ENCODE data around the gene CAPN7.

Gene CAPN7

DNA sequence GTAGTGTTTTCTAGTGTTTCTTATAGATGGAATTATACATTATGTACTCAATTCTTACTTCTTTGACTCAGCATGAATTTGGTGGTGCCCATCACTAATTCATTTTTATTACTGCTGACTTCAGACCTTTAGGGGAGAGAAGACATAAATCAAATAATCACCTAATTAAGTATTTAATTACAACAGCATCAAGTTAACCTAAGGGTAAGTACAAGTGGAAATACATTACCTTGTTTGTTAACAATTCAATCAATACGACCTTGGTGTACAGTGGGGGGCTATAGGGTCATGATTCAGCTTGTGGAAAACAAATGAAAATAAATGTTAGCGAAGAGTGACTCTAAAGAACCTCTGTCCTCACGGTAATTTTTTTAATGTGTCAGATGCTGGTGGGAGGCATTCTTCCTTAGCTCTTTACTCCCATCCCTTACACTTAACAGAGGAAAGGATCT lies 538 bp upstream of the CAPN7 start:
- Histone ChIP-seq H2BK5ac (ENCODE audit: low read depth, low read length, poor library complexity, severe bottlenecking) (no peak overlapping the region), H3K27ac (ENCODE audit: low read length, poor library complexity, severe bottlenecking) (peak overlapping the region; percentile 67), H3K9ac (ENCODE audit: low read length) (peak overlapping the region; percentile 91), H3K14ac (ENCODE audit: low read length in 2 of 2) (no peak overlapping the region), H2AK5ac (ENCODE audit: low read length, severe bottlenecking) (no peak overlapping the region), H3K4me1 (ENCODE audit: control insufficient read depth, insufficient read depth, low read depth, low read length) (peaks cover 4% of the 10 kb centered on the region), H2AFZ (ENCODE audit: low read depth, low read length) (no peak overlapping the region), H3K79me1 (replicated peaks; ENCODE audit: low read length, poor library complexity, severe bottlenecking) (no peaks in the 10 kb centered on the region), H2BK12ac (ENCODE audit: low read length in 2 of 2) (no peak overlapping the region), H3K36me3 (ENCODE audit: control insufficient read depth in 1 of 2, insufficient read depth in 2 of 2, low read depth in 1 of 2, low read length in 2 of 2) (peaks cover 0 to 17% of the 10 kb centered on the region in 2 experiments), H4K8ac (ENCODE audit: low read length) (peak overlapping the region; percentile 33), H4K91ac (ENCODE audit: low read length) (no peak overlapping the region), H3K4me2 (ENCODE audit: low read length, poor library complexity, severe bottlenecking) (peak overlapping the region; percentile 74), H3K4me3 (ENCODE audit: insufficient read depth in 1 of 2, low read depth in 1 of 2, low read length in 2 of 2) (peak overlapping the region; percentile 49 to 79), H2BK15ac (ENCODE audit: low read depth, poor library complexity, severe bottlenecking) (no peak overlapping the region), H3K23ac (ENCODE audit: low read length in 2 of 2) (no peak overlapping the region), H2BK120ac (ENCODE audit: low read depth, low read length) (no peak overlapping the region), H3K18ac (ENCODE audit: low read depth in 1 of 2, low read length in 2 of 2) (peak overlapping the region; percentile 13 to 33), H3K9me3 (ENCODE audit: control insufficient read depth, low read length) (no peaks in the 10 kb centered on the region), H3K27me3 (ENCODE audit: control insufficient read depth in 1 of 2, insufficient read depth in 1 of 2, low read length in 2 of 2) (no peaks in the 10 kb centered on the region), H3K4ac (ENCODE audit: low read depth in 1 of 2, low read length in 2 of 2) (peak overlapping the region in 1 of 2 experiments; percentile 32)
- WGBS, result 14% methylated on average over 1 of the region's 3 CpGs
- DNase-seq, result no peak

- no peaks in the 10 kb centered on the region for H3K27me3 ChIP-seq (ENCODE audit: control insufficient read depth in 1 of 2, insufficient read depth in 1 of 2, low read length in 2 of 2)
- no peak overlapping the region for H2BK15ac ChIP-seq (ENCODE audit: low read depth, poor library complexity, severe bottlenecking)
- H3K4me2 ChIP-seq (ENCODE audit: low read length, poor library complexity, severe bottlenecking), result peak overlapping the region; percentile 56
- H3K9ac ChIP-seq (ENCODE audit: low read length), result peak overlapping the region; percentile 90
- peak overlapping the region in 1 of 2 experiments; percentile 73 for H3K14ac ChIP-seq (ENCODE audit: low read length in 2 of 2)
- H2BK5ac ChIP-seq (ENCODE audit: low read depth, low read length, poor library complexity, severe bottlenecking), result no peak overlapping the region
- H2BK120ac ChIP-seq (ENCODE audit: low read depth, low read length), result peak overlapping the region; percentile 61
- H3K9me3 ChIP-seq (ENCODE audit: control insufficient read depth, low read length), result no peaks in the 10 kb centered on the region
- WGBS, result 12% methylated on average over 23 of the region's 30 CpGs
- H3K27ac ChIP-seq (ENCODE audit: low read length, poor library complexity, severe bottlenecking), result no peak overlapping the region
- peak overlapping the region; percentile 82 to 87 for H3K4me3 ChIP-seq (ENCODE audit: insufficient read depth in 1 of 2, low read depth in 1 of 2, low read length in 2 of 2)
- no peak overlapping the region for H2BK12ac ChIP-seq (ENCODE audit: low read length in 2 of 2)
- peaks cover 3% of the 10 kb centered on the region for H3K79me1 ChIP-seq (replicated peaks; ENCODE audit: low read length, poor library complexity, severe bottlenecking)
- no peak overlapping the region for H2AFZ ChIP-seq (ENCODE audit: low read depth, low read length)
- no peak overlapping the region for H3K23ac ChIP-seq (ENCODE audit: low read length in 2 of 2)
- peaks cover 0 to 26% of the 10 kb centered on the region in 2 experiments for H3K36me3 ChIP-seq (ENCODE audit: control insufficient read depth in 1 of 2, insufficient read depth in 2 of 2, low read depth in 1 of 2, low read length in 2 of 2)
- peak overlapping the region; percentile 94 to 99 for H3K18ac ChIP-seq (ENCODE audit: low read depth in 1 of 2, low read length in 2 of 2)
- H3K4ac ChIP-seq (ENCODE audit: low read depth in 1 of 2, low read length in 2 of 2), result peak overlapping the region; percentile 5 to 95
- no peak overlapping the region for H4K8ac ChIP-seq (ENCODE audit: low read length)
- peak; percentile 57 for DNase-seq
- peaks cover 4% of the 10 kb centered on the region for H3K4me1 ChIP-seq (ENCODE audit: control insufficient read depth, insufficient read depth, low read depth, low read length)
- H2AK5ac ChIP-seq (ENCODE audit: low read length, severe bottlenecking), result no peak overlapping the region
- no peak overlapping the region for H4K91ac ChIP-seq (ENCODE audit: low read length)
Observed at GRCh38 chr3:15206662-15207576, 873 bp downstream of the CAPN7 start.

DNA sequence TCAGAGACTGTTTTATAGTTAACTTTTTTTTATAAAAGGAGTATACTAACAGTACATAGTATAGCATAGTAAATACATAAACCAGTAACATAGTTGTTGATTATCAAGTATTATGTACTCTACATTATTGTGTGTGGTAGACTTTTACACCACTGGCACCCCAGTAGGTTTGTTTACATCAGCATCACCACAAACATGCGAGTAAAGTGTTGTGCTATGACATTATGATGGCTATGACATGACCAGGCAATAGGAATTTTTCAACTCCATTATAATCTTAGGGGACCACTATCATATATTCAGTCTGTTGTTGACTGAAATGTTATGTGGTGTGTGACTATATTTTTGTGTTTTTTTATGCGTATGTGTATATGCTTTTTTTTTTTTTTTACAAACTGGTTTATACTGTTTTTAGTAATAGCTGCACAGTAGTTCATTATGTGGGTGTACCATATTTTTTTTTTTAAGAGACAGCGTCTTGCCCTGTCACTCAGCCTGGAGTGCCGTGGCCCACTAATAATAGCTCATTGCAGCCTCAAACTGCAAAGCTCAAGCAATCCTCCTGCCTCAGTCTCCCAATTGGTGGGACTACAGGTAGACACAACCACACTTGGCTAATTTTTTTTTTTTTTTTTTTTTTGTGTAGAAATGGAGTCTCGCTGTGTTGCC lies 1.9 kb downstream of the CAPN7 start:
- Histone ChIP-seq H4K8ac (ENCODE audit: low read length) (no peak overlapping the region), H3K4me2 (ENCODE audit: low read length, poor library complexity, severe bottlenecking) (peak overlapping the region; percentile 82), H3K18ac (ENCODE audit: low read depth in 1 of 2, low read length in 2 of 2) (no peak overlapping the region), H3K27ac (ENCODE audit: low read length, poor library complexity, severe bottlenecking) (no peak overlapping the region), H3K9ac (ENCODE audit: low read length) (peak overlapping the region; percentile 90), H2BK15ac (ENCODE audit: low read depth, poor library complexity, severe bottlenecking) (no peak overlapping the region), H2AFZ (ENCODE audit: low read depth, low read length) (no peak overlapping the region), H2BK5ac (ENCODE audit: low read depth, low read length, poor library complexity, severe bottlenecking) (no peak overlapping the region), H4K91ac (ENCODE audit: low read length) (no peak overlapping the region), H3K79me1 (replicated peaks; ENCODE audit: low read length, poor library complexity, severe bottlenecking) (peaks cover 3% of the 10 kb centered on the region), H2BK120ac (ENCODE audit: low read depth, low read length) (no peak overlapping the region), H3K23ac (ENCODE audit: low read length in 2 of 2) (no peak overlapping the region), H3K36me3 (ENCODE audit: control insufficient read depth in 1 of 2, insufficient read depth in 2 of 2, low read depth in 1 of 2, low read length in 2 of 2) (peaks cover 0 to 37% of the 10 kb centered on the region in 2 experiments), H3K14ac (ENCODE audit: low read length in 2 of 2) (no peak overlapping the region), H3K4ac (ENCODE audit: low read depth in 1 of 2, low read length in 2 of 2) (no peak overlapping the region), H3K27me3 (ENCODE audit: control insufficient read depth in 1 of 2, insufficient read depth in 1 of 2, low read length in 2 of 2) (no peaks in the 10 kb centered on the region), H3K9me3 (ENCODE audit: control insufficient read depth, low read length) (no peaks in the 10 kb centered on the region), H3K4me1 (ENCODE audit: control insufficient read depth, insufficient read depth, low read depth, low read length) (peaks cover 4% of the 10 kb centered on the region), H3K4me3 (ENCODE audit: insufficient read depth in 1 of 2, low read depth in 1 of 2, low read length in 2 of 2) (peak overlapping the region in 1 of 2 experiments; percentile 87), H2BK12ac (ENCODE audit: low read length in 2 of 2) (no peak overlapping the region), H2AK5ac (ENCODE audit: low read length, severe bottlenecking) (no peak overlapping the region)
- peak; percentile 53 for DNase-seq
- WGBS, result 100% methylated on average over 2 of the region's 5 CpGs

DNA sequence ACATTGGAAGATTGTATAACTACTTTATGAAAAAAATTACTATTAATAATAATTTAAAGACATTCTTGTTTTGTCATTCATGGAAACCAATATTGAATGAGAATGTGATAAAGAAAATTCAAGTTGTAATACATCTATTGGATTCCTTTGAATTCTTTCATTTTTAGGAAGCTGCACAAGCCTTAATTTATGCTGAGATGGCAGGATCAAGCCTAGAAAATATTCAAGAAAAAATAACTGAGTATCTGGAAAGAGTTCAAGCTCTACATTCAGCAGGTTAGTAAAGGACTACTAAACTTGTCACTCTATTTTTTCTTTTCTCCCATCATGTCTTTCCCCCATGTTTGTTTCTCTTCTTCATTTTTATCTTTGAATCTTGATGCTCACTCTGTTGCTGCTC lies 5.9 kb downstream of the CAPN7 start:
- no peak overlapping the region for H3K14ac ChIP-seq (ENCODE audit: low read length in 2 of 2)
- no peak overlapping the region for H2BK15ac ChIP-seq (ENCODE audit: low read depth, poor library complexity, severe bottlenecking)
- no peak overlapping the region for H2BK12ac ChIP-seq (ENCODE audit: low read length in 2 of 2)
- no peak for DNase-seq
- no peak overlapping the region for H3K18ac ChIP-seq (ENCODE audit: low read depth in 1 of 2, low read length in 2 of 2)
- no peaks in the 10 kb centered on the region for H3K27me3 ChIP-seq (ENCODE audit: control insufficient read depth in 1 of 2, insufficient read depth in 1 of 2, low read length in 2 of 2)
- H3K9me3 ChIP-seq (ENCODE audit: control insufficient read depth, low read length), result no peaks in the 10 kb centered on the region
- H2AFZ ChIP-seq (ENCODE audit: low read depth, low read length), result no peak overlapping the region
- no peak overlapping the region for H2BK120ac ChIP-seq (ENCODE audit: low read depth, low read length)
- H2BK5ac ChIP-seq (ENCODE audit: low read depth, low read length, poor library complexity, severe bottlenecking), result no peak overlapping the region
- peaks cover 18 to 72% of the 10 kb centered on the region in 2 experiments for H3K36me3 ChIP-seq (ENCODE audit: control insufficient read depth in 1 of 2, insufficient read depth in 2 of 2, low read depth in 1 of 2, low read length in 2 of 2)
- no peak overlapping the region for H3K4me2 ChIP-seq (ENCODE audit: low read length, poor library complexity, severe bottlenecking)
- H3K4me1 ChIP-seq (ENCODE audit: control insufficient read depth, insufficient read depth, low read depth, low read length), result peaks cover 1% of the 10 kb centered on the region
- peaks cover 15% of the 10 kb centered on the region for H3K79me1 ChIP-seq (replicated peaks; ENCODE audit: low read length, poor library complexity, severe bottlenecking)
- H3K27ac ChIP-seq (ENCODE audit: low read length, poor library complexity, severe bottlenecking), result no peak overlapping the region
- H4K8ac ChIP-seq (ENCODE audit: low read length), result no peak overlapping the region
- H3K4ac ChIP-seq (ENCODE audit: low read depth in 1 of 2, low read length in 2 of 2), result no peak overlapping the region
- no peak overlapping the region for H2AK5ac ChIP-seq (ENCODE audit: low read length, severe bottlenecking)
- no peak overlapping the region for H4K91ac ChIP-seq (ENCODE audit: low read length)
- H3K23ac ChIP-seq (ENCODE audit: low read length in 2 of 2), result no peak overlapping the region
- no peak overlapping the region for H3K4me3 ChIP-seq (ENCODE audit: insufficient read depth in 1 of 2, low read depth in 1 of 2, low read length in 2 of 2)
- peak overlapping the region; percentile 4 for H3K9ac ChIP-seq (ENCODE audit: low read length)
